Measurements from ENCODE around the gene CATSPER1. TPM values are rescaled to one million over a fixed set of nuclear protein-coding genes. Genes with fewer than 3 reads are reported as not detected.
A peak's percentile ranks its signal among the peaks of the same experiment; 100 is the strongest.
"Not testable (repeated sequence)": the region's sequence is repeated elsewhere in the genome, so short reads cannot be mapped to it uniquely, and the experiment has no call there.

The CATSPER1 gene
- total and polyA plus RNA-seq, 10 donors: 0.30 to 1.2 (median 0.70) TPM; not detected in 2

GRCh38 chr11:66035653-66036333 is 9.5 kb upstream of the CATSPER1 start:
- Histone ChIP-seq H3K36me3 (no peaks in the 10 kb centered on the region), H3K4me1 (peaks cover 0 to 3% (median 0%) of the 10 kb centered on the region in 6 donors), H3K27ac (no peak overlapping the region), H3K9me3 (peaks cover 0 to 5% (median 0%) of the 10 kb centered on the region in 8 donors), H3K27me3 (replicated peaks in 1 of 7) (peaks cover 0 to 9% (median 0%) of the 10 kb centered on the region in 7 donors), H3K4me3 (no peak overlapping the region)
- TF ChIP-seq POLR2A (IDR thresholded peaks at IDR 0.05) (no peak), CTCF (IDR thresholded peaks at IDR 0.05 in 8 of 11, conservative IDR thresholded peaks at IDR 0.05 in 3 of 11) (no peak), POLR2AphosphoS5 (IDR thresholded peaks at IDR 0.05) (no peak)
- 76 to 91% (median 86%) methylated on average over 9 of the region's 9 CpGs for WGBS, 5 donors
- intact Hi-C loops (cut with DNase I; ENCODE audit: low total_unique reads): no loop called here
- no peak for DNase-seq

DNA sequence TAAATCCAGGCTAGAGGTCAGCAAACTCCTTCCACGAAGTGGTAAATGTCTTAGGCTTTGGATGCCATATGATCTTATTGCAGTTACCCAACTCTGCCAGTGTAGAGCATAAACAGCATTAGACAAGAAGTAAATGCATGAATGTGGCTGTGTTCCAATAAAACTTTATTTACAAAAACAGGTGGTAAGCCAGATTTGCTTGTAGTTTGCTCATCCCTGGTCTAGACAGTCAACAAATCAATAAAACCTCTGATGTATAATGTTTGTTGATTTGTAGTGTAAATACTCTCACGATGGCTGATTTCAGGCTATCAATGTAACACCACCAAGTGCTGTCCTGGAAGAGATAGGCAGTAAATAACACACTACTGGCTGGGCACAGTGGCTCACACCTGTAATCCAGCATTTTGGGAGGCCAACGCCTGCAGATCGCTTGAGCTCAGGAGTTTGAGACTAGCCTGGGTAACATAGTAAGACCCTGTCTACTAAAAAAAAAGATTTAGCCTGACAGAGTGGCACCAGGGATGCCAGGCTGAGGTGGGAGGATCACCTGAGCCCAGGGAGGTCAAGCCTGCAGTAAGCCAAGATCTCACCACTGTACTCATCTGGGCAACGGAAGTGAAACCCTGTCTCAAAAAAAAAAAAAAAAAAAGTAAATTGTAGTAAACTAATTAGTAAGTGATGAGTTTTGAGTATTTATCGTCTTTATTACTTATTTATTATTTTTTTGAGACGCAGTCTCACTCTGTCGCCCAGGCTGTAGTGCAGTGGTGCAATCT is 6.9 kb upstream of the CATSPER1 start:
- 88 to 91% (median 90%) methylated on average over 8 of the region's 8 CpGs for WGBS, 5 donors
- intact Hi-C loops (cut with DNase I; ENCODE audit: low total_unique reads): no loop called here
- peaks cover 0 to 3% (median 0%) of the 10 kb centered on the region in 6 donors for H3K4me1 ChIP-seq
- no peak overlapping the region for H3K27ac ChIP-seq
- TF ChIP-seq POLR2A (IDR thresholded peaks at IDR 0.05) (no peak), CTCF (IDR thresholded peaks at IDR 0.05 in 8 of 11, conservative IDR thresholded peaks at IDR 0.05 in 3 of 11) (no peak), POLR2AphosphoS5 (IDR thresholded peaks at IDR 0.05) (no peak)
- peaks cover 0 to 9% (median 0%) of the 10 kb centered on the region in 7 donors for H3K27me3 ChIP-seq (replicated peaks in 1 of 7)
- peaks cover 0 to 5% (median 0%) of the 10 kb centered on the region in 8 donors for H3K9me3 ChIP-seq
- H3K4me3 ChIP-seq: no peak overlapping the region
- no peaks in the 10 kb centered on the region for H3K36me3 ChIP-seq
- no peak for DNase-seq

- H3K9me3 ChIP-seq; H3K36me3 ChIP-seq; H3K27ac ChIP-seq; H3K4me3 ChIP-seq; intact Hi-C loops (cut with DNase I; ENCODE audit: low total_unique reads); DNase-seq: not testable (repeated sequence)
- Histone ChIP-seq H3K4me1 (peaks cover 6 to 33% (median 20%) of the 10 kb centered on the region in 6 donors), H3K27me3 (replicated peaks in 1 of 7) (peaks cover 0 to 19% (median 4%) of the 10 kb centered on the region in 7 donors)
- WGBS, 5 donors: 66 to 86% (median 69%) methylated on average over 5 of the region's 5 CpGs
Observed at GRCh38 chr11:66023186-66023440, 3.2 kb downstream of the CATSPER1 start.

- 15 to 22% (median 19%) methylated on average over 37 to 46 of the region's 46 CpGs for WGBS, 5 donors
- no peak for TF ChIP-seq POLR2A (IDR thresholded peaks at IDR 0.05)
- peak; percentile 85 to 98 (median 95) for TF ChIP-seq CTCF (IDR thresholded peaks at IDR 0.05 in 8 of 11, conservative IDR thresholded peaks at IDR 0.05 in 3 of 11)
- peak; percentile 47 to 79 (median 57) for TF ChIP-seq POLR2AphosphoS5 (IDR thresholded peaks at IDR 0.05)
- Histone ChIP-seq H3K27ac (no peak overlapping the region), H3K4me1 (peaks cover 6 to 33% (median 20%) of the 10 kb centered on the region in 6 donors), H3K4me3 (peak overlapping the region in 4 of 8 donors; percentile 1 to 48 (median 14)), H3K9me3 (no peaks in the 10 kb centered on the region), H3K36me3 (no peaks in the 10 kb centered on the region), H3K27me3 (replicated peaks in 1 of 7) (peaks cover 0 to 19% (median 4%) of the 10 kb centered on the region in 7 donors)
- intact Hi-C loops (cut with DNase I; ENCODE audit: low total_unique reads): no loop called here
- peak; percentile 93 for DNase-seq
Observed at GRCh38 chr11:66022401-66023185, 3.7 kb downstream of the CATSPER1 start.
